PC-3 (cell line): ENCODE measurements around the gene GULP1. TPM values are rescaled to one million over a fixed set of nuclear protein-coding genes. Genes with fewer than 3 reads are reported as not detected.
A peak's percentile ranks its signal among the peaks of the same experiment; 100 is the strongest.

Source experiments
- ATAC-seq: fragments of 200-7000 bp; cut with Tn5 transposase; 2 replicates; pipeline ENCODE4 v1.9.1; 2020; ENCODE audit warnings: mild to moderate bottlenecking, moderate library complexity
- BruUV-seq: library from RNA; stranded (reverse); fragments of 400-500 nt; replicated peaks from 2 replicates; lab custom pipeline; 2021; lab: Mats Ljungman, UMichigan
- CTCF ChIA-PET: fragments of 300-600 bp; sonication (Branson Sonifier 250); formaldehyde crosslinking; loops from one replicate; lab custom pipeline; 2022; ENCODE audit warnings: antibody characterized with exemption; lab: Charles Lee
- POLR2A ChIA-PET: fragments of 300-600 bp; sonication (Branson Sonifier 250); formaldehyde crosslinking; loops from one replicate; lab custom pipeline; 2022; ENCODE audit warnings: antibody characterized with exemption; ENCODE audit not compliant: unreplicated experiment; lab: Charles Lee
- DNase-seq: peaks from one replicate; pipeline ENCODE4 v3.0.0-alpha.2; 2015
- H2AFZ ChIP-seq: fragments of 300-600 bp; sonication (generic); 2 replicates; pipeline ENCODE4 v1.6.0; 2016; ENCODE audit warnings: antibody characterized with exemption, low read length
- H3F3A ChIP-seq: fragments of 300-600 bp; sonication (generic); one replicate; pipeline ENCODE4 v1.6.0; 2017; ENCODE audit warnings: antibody characterized with exemption, low read length, control low read depth, mild to moderate bottlenecking; ENCODE audit not compliant: unreplicated experiment
- H3K27ac ChIP-seq: fragments of 300-600 bp; sonication (generic); 2 replicates; pipeline ENCODE4 v1.5.1; 2016; ENCODE audit warnings: mild to moderate bottlenecking, low read length
- H3K27me3 ChIP-seq: fragments of 300-600 bp; sonication (generic); 2 replicates; pipeline ENCODE4 v1.6.1; 2016; ENCODE audit warnings: low read length, mixed read lengths
- H3K36me3 ChIP-seq: fragments of 300-600 bp; sonication (generic); 2 replicates; pipeline ENCODE4 v1.6.1; 2016; ENCODE audit warnings: low read depth, mixed run types, low read length, mixed read lengths
- H3K4me1 ChIP-seq: fragments of 300-600 bp; sonication (generic); 2 replicates; pipeline ENCODE4 v1.5.1; 2016; ENCODE audit warnings: low read length; ENCODE audit not compliant: insufficient read depth
- H3K4me2 ChIP-seq: fragments of 300-600 bp; sonication (generic); 2 replicates; pipeline ENCODE4 v1.6.0; 2016; ENCODE audit warnings: low read length
- H3K4me3 ChIP-seq: fragments of 300-600 bp; sonication (generic); 2 replicates; pipeline ENCODE4 v1.5.1; 2016; ENCODE audit warnings: mild to moderate bottlenecking, low read length, mixed read lengths
- H3K79me2 ChIP-seq: fragments of 300-600 bp; sonication (generic); 2 replicates; pipeline ENCODE4 v1.6.1; 2017; ENCODE audit warnings: low read length, mixed read lengths
- H3K9ac ChIP-seq: fragments of 300-600 bp; sonication (generic); 2 replicates; pipeline ENCODE4 v1.6.0; 2016; ENCODE audit warnings: mild to moderate bottlenecking, low read length
- H3K9me2 ChIP-seq: fragments of 300-600 bp; sonication (generic); replicated peaks from 2 replicates; pipeline ENCODE4 v1.6.1; 2016; ENCODE audit warnings: mixed run types, low read length, mixed read lengths
- H3K9me3 ChIP-seq: fragments of 300-600 bp; sonication (generic); 2 replicates; pipeline ENCODE4 v1.6.1; 2016; ENCODE audit warnings: low read length, mixed read lengths
- H4K20me1 ChIP-seq: fragments of 300-600 bp; sonication (generic); 2 replicates; pipeline ENCODE4 v1.6.1; 2016; ENCODE audit warnings: low read length, mixed read lengths
- EZH2 ChIP-seq: fragments of 300-600 bp; sonication (generic); IDR thresholded peaks from one replicate; pipeline ENCODE4 v1.6.1; 2017; ENCODE audit warnings: antibody characterized with exemption, mild to moderate bottlenecking, low read length; ENCODE audit not compliant: unreplicated experiment
- EZH2phosphoT487 ChIP-seq: fragments of 300-600 bp; sonication (generic); IDR thresholded peaks from 2 replicates; pipeline ENCODE4 v1.6.1; 2018; ENCODE audit warnings: mild to moderate bottlenecking, antibody characterized with exemption, low read length, borderline replicate concordance
- intact Hi-C: fragments of 100-400 bp; cut with micrococcal nuclease; formaldehyde crosslinking; loops from 2 replicates; pipeline ENCODE4 v1.9.0; 2023
- total RNA-seq: library from RNA; depleted of rRNA; stranded (reverse); fragments of >200 nt; gene quantifications from 2 replicates; pipeline ENCODE4 v1.2.3, GENCODE V29; 2014
- TF ChIP-seq, protein P1 (sequence below): fragments of 300-600 bp; sonication (generic); conservative IDR thresholded peaks from 2 replicates; pipeline ENCODE4 v1.5.1; 2017; ENCODE audit warnings: antibody characterized with exemption, low read depth, mild to moderate bottlenecking, low read length

GULP1 gene
- total RNA-seq, 1 experiment from 2014 or later: 25.5 TPM

DNA sequence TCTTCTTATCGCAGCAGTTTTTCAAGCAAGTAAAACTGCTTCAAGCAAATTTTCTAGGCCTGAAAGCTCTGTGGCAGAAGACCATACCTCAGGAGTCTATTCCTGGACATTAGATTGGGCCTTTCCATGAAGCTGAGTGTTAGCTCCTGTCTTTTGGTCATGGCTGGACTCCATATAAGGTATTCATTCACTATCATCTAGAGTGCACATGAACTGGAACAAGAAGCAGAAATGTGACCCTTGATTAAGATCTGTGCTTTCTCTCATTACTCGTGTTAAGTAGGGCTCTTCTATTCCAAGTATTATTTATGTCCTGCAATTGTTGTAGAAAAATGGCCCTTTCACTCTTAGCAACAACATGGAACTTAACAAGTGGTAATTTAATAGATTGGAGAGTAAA is 5.9 kb upstream of the GULP1 start:
- no peak for ATAC-seq
- CTCF ChIA-PET: no interaction called here
- H2AFZ ChIP-seq: no peak overlapping the region

DNA sequence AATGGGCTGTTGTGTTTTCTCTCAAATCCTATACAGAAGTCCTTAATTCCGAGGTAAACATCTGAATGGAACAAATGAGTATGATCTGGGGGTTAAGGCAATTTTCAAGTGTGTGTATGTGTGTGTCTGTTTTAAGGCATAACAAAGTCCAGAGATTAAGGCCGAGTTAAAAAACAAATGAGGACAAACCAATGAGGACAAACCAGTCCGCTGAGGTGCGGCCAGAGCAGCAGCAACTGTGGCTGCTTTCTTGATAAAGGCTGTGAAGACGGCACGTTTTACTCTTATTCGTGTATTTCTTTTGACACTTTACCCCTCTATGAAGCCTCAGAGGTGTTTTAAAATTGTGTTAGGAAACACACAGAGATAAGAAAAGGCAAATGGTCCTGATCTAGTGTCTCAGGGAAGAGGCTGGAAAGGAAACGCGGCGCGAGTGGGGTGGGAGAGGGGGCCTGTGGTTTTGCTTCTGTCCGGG is 495 bp upstream of the GULP1 start:
- DNase-seq: peak; percentile 35

More for the DNA sequence above, 5.9 kb upstream of the GULP1 start:
- TF ChIP-seq EZH2 (no peak), EZH2phosphoT487 (no peak)
- TF ChIP-seq, protein P1, sequence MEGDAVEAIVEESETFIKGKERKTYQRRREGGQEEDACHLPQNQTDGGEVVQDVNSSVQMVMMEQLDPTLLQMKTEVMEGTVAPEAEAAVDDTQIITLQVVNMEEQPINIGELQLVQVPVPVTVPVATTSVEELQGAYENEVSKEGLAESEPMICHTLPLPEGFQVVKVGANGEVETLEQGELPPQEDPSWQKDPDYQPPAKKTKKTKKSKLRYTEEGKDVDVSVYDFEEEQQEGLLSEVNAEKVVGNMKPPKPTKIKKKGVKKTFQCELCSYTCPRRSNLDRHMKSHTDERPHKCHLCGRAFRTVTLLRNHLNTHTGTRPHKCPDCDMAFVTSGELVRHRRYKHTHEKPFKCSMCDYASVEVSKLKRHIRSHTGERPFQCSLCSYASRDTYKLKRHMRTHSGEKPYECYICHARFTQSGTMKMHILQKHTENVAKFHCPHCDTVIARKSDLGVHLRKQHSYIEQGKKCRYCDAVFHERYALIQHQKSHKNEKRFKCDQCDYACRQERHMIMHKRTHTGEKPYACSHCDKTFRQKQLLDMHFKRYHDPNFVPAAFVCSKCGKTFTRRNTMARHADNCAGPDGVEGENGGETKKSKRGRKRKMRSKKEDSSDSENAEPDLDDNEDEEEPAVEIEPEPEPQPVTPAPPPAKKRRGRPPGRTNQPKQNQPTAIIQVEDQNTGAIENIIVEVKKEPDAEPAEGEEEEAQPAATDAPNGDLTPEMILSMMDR: no peak
- no peaks in the 10 kb centered on the region for H3F3A ChIP-seq
- POLR2A ChIA-PET: no interaction called here
- H3K36me3 ChIP-seq: no peaks in the 10 kb centered on the region
- no TSS peak for BruUV-seq
- intact Hi-C loops: no loop called here
- peaks cover 6% of the 10 kb centered on the region for H3K4me1 ChIP-seq
- no peak overlapping the region for H3K27ac ChIP-seq
- H3K9ac ChIP-seq: no peak overlapping the region
- no peak overlapping the region for H3K4me2 ChIP-seq
- H3K79me2 ChIP-seq: peaks cover 5% of the 10 kb centered on the region
- H3K4me3 ChIP-seq: no peak overlapping the region
- H3K27me3 ChIP-seq: no peaks in the 10 kb centered on the region
- H4K20me1 ChIP-seq: no peaks in the 10 kb centered on the region
- no peaks in the 10 kb centered on the region for H3K9me3 ChIP-seq
- no peaks in the 10 kb centered on the region for H3K9me2 ChIP-seq
- DNase-seq: no peak

DNA sequence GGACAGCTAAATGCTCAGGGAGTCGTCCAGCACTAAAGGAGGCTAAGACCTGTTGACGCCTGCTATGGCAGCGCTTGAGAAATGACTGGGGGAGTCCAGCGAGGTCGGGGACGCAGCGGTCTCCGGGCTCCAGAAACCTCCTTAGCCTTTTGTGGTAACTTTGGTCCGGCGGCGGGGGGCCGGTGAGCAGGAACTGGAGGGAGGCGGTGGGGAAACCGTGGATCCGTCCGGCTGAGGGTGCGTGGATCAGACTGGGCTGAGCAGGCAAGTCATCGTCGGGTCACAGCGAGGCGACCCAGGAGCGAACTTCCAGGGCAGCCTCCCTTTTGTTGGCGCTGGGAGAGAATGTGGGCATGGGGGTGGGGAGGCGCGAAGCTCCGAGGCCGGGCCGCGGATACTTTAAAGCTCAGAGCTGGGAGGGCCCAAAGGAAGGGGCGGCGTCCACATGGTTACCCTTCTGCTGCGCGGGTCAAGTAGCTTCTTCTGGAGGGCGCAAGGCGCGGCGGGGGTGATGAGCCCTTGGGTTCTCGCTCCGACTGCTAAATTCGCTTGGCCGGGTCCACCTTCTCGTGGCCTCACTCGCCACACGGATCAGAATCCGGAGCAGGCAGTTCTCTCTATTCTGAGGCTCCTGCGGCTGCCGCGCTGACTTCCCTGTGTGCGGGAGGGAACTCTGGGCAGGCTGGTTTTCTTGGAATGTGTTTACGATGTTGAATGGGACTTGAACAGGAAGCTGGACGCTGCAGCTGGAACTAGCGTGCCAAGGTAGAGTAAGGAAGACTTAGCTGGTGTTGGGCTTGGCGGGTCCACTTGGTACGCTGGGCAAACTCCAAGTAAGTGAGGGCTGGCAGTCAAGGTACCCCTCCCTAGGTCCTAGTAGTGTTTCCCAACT is 920 bp downstream of the GULP1 start:
- Histone ChIP-seq H3K27ac (peak overlapping the region; percentile 83), H3K9me3 (peaks cover 5% of the 10 kb centered on the region; the same call in 1 of the 2 replicates), H2AFZ (peak overlapping the region; percentile 93), H3K27me3 (no peaks in the 10 kb centered on the region), H3K4me2 (peak overlapping the region; percentile 85), H4K20me1 (no peaks in the 10 kb centered on the region), H3K4me1 (peaks cover 33% of the 10 kb centered on the region), H3K4me3 (peak overlapping the region; percentile 87), H3K36me3 (peaks cover 13% of the 10 kb centered on the region), H3K9me2 (no peaks in the 10 kb centered on the region), H3F3A (no peaks in the 10 kb centered on the region), H3K79me2 (peaks cover 68% of the 10 kb centered on the region), H3K9ac (peak overlapping the region; percentile 90)
- intact Hi-C loops: loop anchor here (1.0 to 5.0 kb wide), 6 partner anchors 88 to 790 kb away; no protein-coding TSS in a partner anchor
- DNase-seq: peak; percentile 86
- ChIA-PET POLR2A (interaction anchor here (0.5 to 1.4 kb wide), 10 partner anchors 26 to 1543 kb away, joined by 3 to 11 read pairs (median 4); no protein-coding TSS in a partner anchor), CTCF (interaction anchor here (0.6 to 1.3 kb wide), 5 partner anchors 32 to 220 kb away, joined by 3 to 18 read pairs (median 3); no protein-coding TSS in a partner anchor)
- TSS peak; percentile 61 for BruUV-seq
- TF ChIP-seq EZH2: no peak
- TF ChIP-seq EZH2phosphoT487: no peak
- TF ChIP-seq, protein P1: no peak
- ATAC-seq: peak; percentile 68

More for the DNA sequence above, 495 bp upstream of the GULP1 start:
- POLR2A ChIA-PET: no interaction called here
- H3K4me3 ChIP-seq: peak overlapping the region; percentile 87
- peaks cover 33% of the 10 kb centered on the region for H3K4me1 ChIP-seq
- H2AFZ ChIP-seq: peak overlapping the region; percentile 93
- peak overlapping the region; percentile 90 for H3K9ac ChIP-seq
- H3K79me2 ChIP-seq: peaks cover 54% of the 10 kb centered on the region
- H3K9me3 ChIP-seq: no peaks in the 10 kb centered on the region
- no peaks in the 10 kb centered on the region for H3K36me3 ChIP-seq
- no peak for TF ChIP-seq EZH2phosphoT487
- CTCF ChIA-PET: interaction anchor here (0.6 kb wide), 2 partner anchors 243 to 319 kb away, joined by 3 to 4 read pairs; no protein-coding TSS in a partner anchor
- no TSS peak for BruUV-seq
- intact Hi-C loops: loop anchor here (5.0 kb wide), 4 partner anchors 439 to 789 kb away; no protein-coding TSS in a partner anchor
- no peaks in the 10 kb centered on the region for H4K20me1 ChIP-seq
- no peaks in the 10 kb centered on the region for H3F3A ChIP-seq
- no peaks in the 10 kb centered on the region for H3K9me2 ChIP-seq
- no peaks in the 10 kb centered on the region for H3K27me3 ChIP-seq
- H3K4me2 ChIP-seq: peak overlapping the region; percentile 85
- no peak; the same call in 1 of the 2 replicates for ATAC-seq
- H3K27ac ChIP-seq: peak overlapping the region; percentile 83
